Fibroblast of mammary gland (primary cell): Measurements from ENCODE around the gene KRTAP5-2.
"Not testable (repeated sequence)": the region's sequence is repeated elsewhere in the genome, so short reads cannot be mapped to it uniquely, and the experiment has no call there.

Experiments
- DNase-seq: peaks from one replicate; pipeline ENCODE4 v3.0.0-alpha.2; 2010; ENCODE audit warnings: low read depth
- H3K4me3 ChIP-seq: 2 replicates; pipeline ENCODE4 v1.5.1; 2011; ENCODE audit warnings: low read depth, mild to moderate bottlenecking, low read length, moderate library complexity; ENCODE audit not compliant: control insufficient read depth
- TF ChIP-seq, protein P1 (sequence below): conservative IDR thresholded peaks from 2 replicates; pipeline ENCODE4 v1.5.1; 2011; ENCODE audit warnings: low read depth, low read length, inconsistent platforms; ENCODE audit not compliant: control insufficient read depth, insufficient read depth

Gene KRTAP5-2, protein sequence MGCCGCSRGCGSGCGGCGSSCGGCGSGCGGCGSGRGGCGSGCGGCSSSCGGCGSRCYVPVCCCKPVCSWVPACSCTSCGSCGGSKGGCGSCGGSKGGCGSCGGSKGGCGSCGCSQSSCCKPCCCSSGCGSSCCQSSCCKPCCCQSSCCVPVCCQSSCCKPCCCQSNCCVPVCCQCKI

DNA sequence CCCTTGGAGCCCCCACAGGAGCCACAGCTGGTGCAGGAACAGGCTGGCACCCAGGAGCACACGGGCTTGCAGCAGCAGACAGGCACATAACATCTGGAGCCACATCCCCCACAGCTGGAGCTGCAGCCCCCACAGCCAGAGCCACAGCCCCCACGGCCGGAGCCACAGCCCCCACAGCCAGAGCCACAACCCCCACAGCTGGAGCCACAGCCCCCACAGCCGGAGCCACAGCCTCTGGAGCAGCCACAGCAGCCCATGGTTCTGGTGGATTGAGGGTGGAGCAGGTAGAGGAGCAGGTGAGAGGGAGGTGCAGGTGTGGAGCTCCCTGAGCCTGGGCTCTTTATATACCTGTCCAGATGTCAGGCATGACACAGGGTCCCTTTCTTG lies at the start of gene KRTAP5-2:
TSS of gene KRTAP5-2 (minus strand) at position 301 of the 387 bp plus-strand sequence. CDS start at position 257, 44 bp downstream.
- no peak within 1 kb of the TSS for H3K4me3 ChIP-seq
- TF ChIP-seq, protein P1, sequence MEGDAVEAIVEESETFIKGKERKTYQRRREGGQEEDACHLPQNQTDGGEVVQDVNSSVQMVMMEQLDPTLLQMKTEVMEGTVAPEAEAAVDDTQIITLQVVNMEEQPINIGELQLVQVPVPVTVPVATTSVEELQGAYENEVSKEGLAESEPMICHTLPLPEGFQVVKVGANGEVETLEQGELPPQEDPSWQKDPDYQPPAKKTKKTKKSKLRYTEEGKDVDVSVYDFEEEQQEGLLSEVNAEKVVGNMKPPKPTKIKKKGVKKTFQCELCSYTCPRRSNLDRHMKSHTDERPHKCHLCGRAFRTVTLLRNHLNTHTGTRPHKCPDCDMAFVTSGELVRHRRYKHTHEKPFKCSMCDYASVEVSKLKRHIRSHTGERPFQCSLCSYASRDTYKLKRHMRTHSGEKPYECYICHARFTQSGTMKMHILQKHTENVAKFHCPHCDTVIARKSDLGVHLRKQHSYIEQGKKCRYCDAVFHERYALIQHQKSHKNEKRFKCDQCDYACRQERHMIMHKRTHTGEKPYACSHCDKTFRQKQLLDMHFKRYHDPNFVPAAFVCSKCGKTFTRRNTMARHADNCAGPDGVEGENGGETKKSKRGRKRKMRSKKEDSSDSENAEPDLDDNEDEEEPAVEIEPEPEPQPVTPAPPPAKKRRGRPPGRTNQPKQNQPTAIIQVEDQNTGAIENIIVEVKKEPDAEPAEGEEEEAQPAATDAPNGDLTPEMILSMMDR: no peak
- DNase-seq: no peak

DNA sequence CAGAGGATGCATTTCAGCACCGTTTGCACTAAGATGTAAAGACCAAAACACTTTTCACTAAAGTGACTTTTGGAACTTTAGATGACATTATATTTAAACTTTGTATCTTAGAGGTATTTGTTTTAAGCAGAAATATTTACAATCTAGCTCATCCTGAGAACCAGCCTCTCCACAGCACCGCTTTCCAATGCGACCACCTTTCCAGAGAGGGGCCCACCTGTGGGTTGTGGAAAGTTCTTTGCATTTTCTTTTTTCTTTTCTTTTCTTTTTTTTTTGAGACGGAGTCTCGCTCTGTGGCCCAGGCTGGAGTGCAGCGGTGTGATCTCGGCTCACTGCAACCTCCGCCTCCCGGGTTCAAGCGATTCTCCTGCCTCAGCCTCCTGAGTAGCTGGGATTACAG lies 48.4 kb upstream of the KRTAP5-2 start:
- H3K4me3 ChIP-seq, DNase-seq: not testable (repeated sequence)

DNA sequence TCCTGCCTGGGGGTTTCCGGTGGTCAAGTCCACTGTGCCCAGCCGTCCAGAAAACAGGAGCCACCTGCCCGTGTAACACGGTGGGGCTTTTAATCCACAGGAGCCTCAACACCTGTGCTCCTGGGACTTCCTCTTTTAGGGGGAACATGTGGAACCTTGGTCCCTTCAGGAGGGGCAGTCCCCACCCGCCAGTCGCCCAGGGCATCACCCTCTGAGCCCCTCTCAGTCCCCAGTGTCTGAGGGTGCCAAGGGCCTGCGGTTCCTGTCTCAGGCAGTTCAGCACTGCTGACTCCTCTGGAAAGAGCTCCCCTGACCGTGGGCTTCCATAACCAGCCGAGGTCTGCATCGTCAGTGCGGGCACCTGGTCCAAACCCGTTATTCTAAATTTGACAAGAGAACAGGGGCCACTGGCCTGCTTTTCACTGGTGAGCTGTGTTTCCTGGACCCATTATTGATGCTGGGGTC lies 47.3 kb upstream of the KRTAP5-2 start:
- TF ChIP-seq, protein P1: no peak
- H3K4me3 ChIP-seq: no peak overlapping the region
- no peak for DNase-seq

DNA sequence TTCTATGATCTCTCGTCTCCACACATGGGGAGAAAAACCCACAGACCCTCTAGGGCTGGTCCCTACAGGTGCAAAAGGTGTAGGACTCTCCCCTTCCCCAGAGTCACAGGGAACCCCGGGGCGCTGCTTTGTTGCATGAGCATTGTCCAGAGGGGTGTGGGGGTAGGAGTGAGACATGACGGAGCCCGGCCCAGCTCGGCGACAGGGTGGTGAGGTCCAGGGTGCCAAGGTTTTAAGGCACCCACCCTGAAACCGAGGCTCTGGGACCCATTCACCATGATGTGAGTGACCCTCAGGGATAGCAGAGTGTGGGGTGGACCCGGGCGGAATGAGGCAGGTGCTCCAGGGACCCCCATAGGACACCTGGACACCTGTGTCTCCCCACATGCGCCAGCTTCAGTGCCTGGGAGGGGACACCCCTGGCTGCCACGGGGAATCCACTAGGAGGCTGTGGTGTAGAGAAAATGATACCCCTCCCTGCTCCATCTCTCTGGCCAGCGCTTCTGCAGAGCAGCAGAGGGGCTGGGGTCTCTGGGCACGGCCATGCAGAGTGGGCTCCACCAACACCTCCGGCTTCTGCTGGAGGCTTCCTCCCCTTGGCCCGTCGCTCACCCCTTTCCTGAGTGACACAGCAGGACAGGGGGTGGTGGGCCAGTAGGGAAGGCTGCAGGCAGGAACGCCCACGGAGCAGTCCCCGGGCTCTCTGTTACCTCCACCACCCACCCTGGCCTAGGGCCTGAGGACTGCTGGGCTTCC lies 46.7 kb upstream of the KRTAP5-2 start:
- TF ChIP-seq, protein P1: no peak
- DNase-seq: no peak
- no peak overlapping the region for H3K4me3 ChIP-seq

DNA sequence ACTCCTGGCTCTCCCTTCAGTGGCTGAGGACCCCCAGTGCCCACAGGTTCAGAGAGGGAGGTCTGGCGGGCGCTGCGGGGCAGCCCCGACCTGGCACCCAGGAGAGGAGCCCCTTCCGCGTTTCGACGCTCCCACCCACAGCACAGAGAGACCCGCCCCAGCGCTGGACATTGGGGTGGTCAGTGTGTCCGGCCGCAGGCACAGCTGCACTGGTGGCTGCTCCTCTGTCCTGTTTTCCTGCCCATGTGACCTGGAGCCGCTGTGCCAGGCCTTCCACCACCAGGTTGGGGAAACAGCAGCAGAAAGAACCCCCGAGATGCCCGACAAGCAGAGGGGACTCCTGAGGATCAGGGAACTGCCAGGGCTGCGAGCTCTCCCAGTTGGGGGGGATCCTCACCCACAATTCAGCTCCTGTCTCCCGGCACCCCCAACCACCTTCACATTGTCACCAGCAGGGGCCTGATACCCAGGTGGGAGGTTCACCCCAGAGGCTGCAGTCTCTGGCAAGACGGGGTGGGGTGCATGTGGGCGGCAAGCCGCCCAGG lies 45.1 kb upstream of the KRTAP5-2 start:
- H3K4me3 ChIP-seq: no peak overlapping the region
- TF ChIP-seq, protein P1: no peak
- no peak for DNase-seq

DNA sequence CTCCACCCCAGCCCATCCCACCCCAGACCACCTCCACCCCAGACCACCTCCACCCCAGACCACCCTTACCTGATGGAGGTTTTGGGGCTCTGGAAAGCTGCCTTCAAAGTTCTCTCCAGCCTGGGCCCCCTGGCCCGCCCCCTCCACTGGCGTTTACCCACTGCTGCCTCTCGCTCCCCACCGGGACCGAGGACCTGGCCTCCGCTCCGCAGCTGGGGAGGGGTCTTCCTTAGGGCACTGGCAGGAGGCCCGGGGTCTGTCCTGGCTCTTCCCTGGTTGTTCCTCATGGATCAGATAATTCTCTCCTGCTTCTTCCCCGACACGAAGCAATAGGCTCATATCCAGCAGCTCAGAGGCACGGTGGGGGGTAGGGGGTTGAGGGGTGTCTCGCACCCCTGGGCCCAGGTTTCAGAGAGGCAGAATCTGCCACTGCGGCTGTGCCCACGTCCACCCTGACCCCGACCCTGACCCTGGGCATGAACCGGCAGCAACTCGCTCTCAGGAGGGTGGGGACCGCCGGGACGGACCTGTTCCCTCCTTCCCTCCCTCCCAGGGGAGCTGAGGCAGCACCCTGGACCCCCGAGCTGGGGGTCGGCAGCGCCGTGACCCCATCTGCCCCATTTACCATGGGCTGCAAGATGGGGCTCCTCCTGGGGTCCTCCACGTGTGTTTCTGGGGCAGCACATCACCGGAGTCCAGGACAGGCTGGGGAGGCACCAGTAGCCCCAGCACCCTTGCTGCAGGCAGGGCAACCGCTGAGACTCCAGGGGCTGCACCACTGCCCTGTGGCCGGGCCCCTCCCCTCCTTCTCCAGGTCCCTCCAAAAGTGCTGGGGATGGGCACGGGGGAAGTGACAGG lies 44.4 kb upstream of the KRTAP5-2 start:
- TF ChIP-seq, protein P1: no peak
- DNase-seq: no peak
- no peak overlapping the region for H3K4me3 ChIP-seq
